Epithelial cell of proximal tubule (primary cell): ENCODE results near the gene LMO7. TPM values are rescaled to one million over a fixed set of nuclear protein-coding genes. Genes with fewer than 3 reads are reported as not detected.
"Not testable (repeated sequence)": the region's sequence is repeated elsewhere in the genome, so short reads cannot be mapped to it uniquely, and the experiment has no call there.

Experiments used
- DNase-seq: peaks from one replicate; pipeline ENCODE4 v3.0.0-alpha.2; 2011; ENCODE audit warnings: low read depth
- H3K4me3 ChIP-seq: 2 replicates; pipeline ENCODE4 v1.5.1; 2011; ENCODE audit warnings: low read depth, mild to moderate bottlenecking, low read length
- CTCF ChIP-seq: conservative IDR thresholded peaks from 2 replicates; pipeline ENCODE4 v1.5.1; 2012; ENCODE audit warnings: low read depth, mild to moderate bottlenecking, low read length
- total RNA-seq: library from RNA; depleted of rRNA; stranded (reverse); fragments of >200 nt; gene quantifications from 2 replicates; pipeline ENCODE4 v1.2.3, GENCODE V29; 2015

The LMO7 gene
- total RNA-seq, 1 donor from 2014 or later, result 46.9 TPM

DNA sequence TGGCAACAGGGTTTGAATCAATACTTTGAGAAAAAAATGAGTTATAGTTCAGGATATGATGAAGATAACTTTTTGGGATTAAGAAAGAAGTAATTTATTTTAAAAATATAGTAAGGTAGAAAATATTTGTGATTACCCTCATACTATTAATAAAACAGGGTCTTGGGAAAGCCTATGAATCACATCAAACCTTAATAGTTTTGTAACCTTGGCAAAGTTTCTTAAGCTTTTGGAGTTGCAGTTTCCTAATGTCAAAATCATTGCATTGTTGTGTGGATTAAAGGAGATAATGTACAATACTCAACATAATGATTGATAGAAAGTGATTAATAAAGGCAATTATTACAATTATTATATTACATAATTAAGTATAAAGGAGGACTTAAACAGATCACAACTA lies 149.0 kb downstream of the LMO7 start:
- no peak for TF ChIP-seq CTCF
- DNase-seq, result no peak
- H3K4me3 ChIP-seq, result no peak overlapping the region

- no peak for TF ChIP-seq CTCF
- no peak overlapping the region for H3K4me3 ChIP-seq
- no peak for DNase-seq
These were observed 151.3 kb downstream of the LMO7 start for GRCh38 chr13:75787249-75787928.

GRCh38 chr13:75788481-75788981 lies 152.4 kb downstream of the LMO7 start:
- H3K4me3 ChIP-seq, result no peak overlapping the region
- DNase-seq, result no peak
- no peak for TF ChIP-seq CTCF

DNA sequence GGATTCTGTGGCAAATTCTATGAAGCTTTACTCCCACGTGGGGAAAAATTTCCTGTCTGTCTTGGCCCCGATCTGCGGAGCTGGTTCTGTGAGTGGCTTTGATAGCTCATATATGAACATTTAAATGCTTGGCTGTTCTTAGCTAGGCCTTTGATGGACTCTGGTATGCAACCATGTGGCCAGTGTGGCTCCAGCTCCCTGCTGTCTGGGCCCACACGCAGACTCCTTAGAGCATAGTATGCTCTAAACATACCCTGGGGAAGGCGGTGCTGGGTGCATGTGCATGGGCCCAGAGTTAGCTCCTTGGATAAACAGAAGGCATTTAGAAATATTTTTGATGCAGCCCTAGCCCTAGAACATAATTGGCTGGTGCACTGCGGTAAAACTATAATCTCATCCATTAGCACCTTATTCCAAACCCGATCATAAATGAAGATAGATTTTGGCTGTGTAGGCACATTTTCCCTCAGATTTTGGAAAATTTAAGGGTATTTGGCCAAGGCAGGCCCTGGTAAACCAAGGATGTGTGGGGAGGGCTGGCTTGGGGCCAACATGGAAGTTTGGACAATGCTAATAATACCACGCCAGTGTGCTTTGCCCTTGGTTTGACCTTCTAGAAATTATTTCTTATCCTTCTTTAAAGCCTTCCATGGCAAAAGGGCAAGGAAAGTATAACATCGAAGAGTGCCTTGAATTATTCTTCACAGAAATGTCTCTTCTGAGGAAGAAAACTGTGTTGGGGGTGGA lies 153.5 kb downstream of the LMO7 start:
- H3K4me3 ChIP-seq, result no peak overlapping the region

GRCh38 chr13:75790198-75790970 lies 154.3 kb downstream of the LMO7 start:
- no peak for DNase-seq
- TF ChIP-seq CTCF, result no peak
- no peak overlapping the region for H3K4me3 ChIP-seq

More for the DNA sequence above, 153.5 kb downstream of the LMO7 start:
- no peak for DNase-seq
- no peak for TF ChIP-seq CTCF

DNA sequence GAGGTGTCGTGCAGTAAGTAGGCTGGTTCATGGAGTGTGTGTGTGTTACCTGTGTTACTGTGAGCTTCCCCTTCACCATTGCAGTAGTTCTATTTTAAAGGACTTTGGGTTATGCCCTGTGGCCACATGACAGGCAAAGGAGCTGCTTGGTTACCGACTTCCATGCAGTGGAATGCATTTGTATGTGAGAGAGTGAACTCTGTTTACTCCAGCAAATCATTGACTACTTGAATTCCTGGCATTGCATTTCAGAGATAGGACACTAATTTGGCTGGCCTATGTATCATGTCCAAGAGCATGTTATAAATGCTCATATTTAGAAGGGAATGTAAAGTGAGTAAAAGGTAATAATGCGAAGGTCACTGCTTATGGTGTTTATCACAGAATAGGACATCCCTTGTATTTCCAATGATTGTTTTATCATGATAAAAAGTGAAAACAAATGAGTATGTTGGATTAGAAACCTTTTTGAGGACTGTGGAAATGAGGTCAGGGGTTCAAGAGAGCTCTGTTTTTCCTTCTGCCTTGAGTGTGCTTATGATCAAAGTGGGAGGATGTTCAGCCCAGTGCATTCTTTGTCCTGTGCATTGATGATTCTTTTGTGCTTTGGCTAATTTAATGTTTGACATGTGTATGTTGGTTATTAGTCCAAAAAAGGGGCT lies 156.5 kb downstream of the LMO7 start:
- DNase-seq, result peak; percentile 87
- H3K4me3 ChIP-seq, result no peak overlapping the region
- no peak for TF ChIP-seq CTCF

- not testable (repeated sequence) for DNase-seq, H3K4me3 ChIP-seq
These were observed 157.0 kb downstream of the LMO7 start for GRCh38 chr13:75793188-75793567.
